SK-N-MC (cell line): ENCODE measurements around the gene GLTP.
"Not testable (repeated sequence)": the region's sequence is repeated elsewhere in the genome, so short reads cannot be mapped to it uniquely, and the experiment has no call there.

Source experiments
- DNase-seq: peaks from one replicate; pipeline ENCODE4 v3.0.0-alpha.2; 2011; ENCODE audit warnings: low read depth, low spot score
- H3K27ac ChIP-seq: fragments of 200-600 bp; sonication (generic); 2 replicates; pipeline ENCODE4 v1.5.1; 2016; ENCODE audit warnings: mixed run types
- H3K36me3 ChIP-seq: fragments of 200-600 bp; sonication (generic); 2 replicates; pipeline ENCODE4 v1.6.1; 2017; ENCODE audit warnings: antibody characterized with exemption, low read length, mixed read lengths; ENCODE audit not compliant: insufficient read depth
- H3K4me3 ChIP-seq: fragments of 200-600 bp; sonication (generic); 2 replicates; pipeline ENCODE4 v1.5.1; 2016
- H3K9ac ChIP-seq: fragments of 200-600 bp; sonication (generic); 2 replicates; pipeline ENCODE4 v1.8.0; 2017; ENCODE audit warnings: mixed run types, mixed read lengths; ENCODE audit not compliant: insufficient read length
- H3K9me3 ChIP-seq: fragments of 200-600 bp; sonication (generic); 2 replicates; pipeline ENCODE4 v1.6.1; 2017; ENCODE audit warnings: low read depth, mild to moderate bottlenecking, antibody characterized with exemption, low read length, moderate library complexity, mixed read lengths
- EZH2 ChIP-seq: fragments of 200-600 bp; sonication (generic); IDR thresholded peaks from one replicate; pipeline ENCODE4 v1.6.1; 2017; ENCODE audit warnings: antibody characterized with exemption
- FOXP2 ChIP-seq: optimal IDR thresholded peaks from 2 replicates; pipeline ENCODE3; 2011; ENCODE audit warnings: mild to moderate bottlenecking, moderate library complexity; ENCODE audit not compliant: insufficient read depth; ENCODE audit errors: extremely low read length, control extremely low read depth
- POLR2AphosphoS5 ChIP-seq: IDR thresholded peaks from 2 replicates; pipeline ENCODE4 v1.6.1; 2012; ENCODE audit warnings: mild to moderate bottlenecking, low read depth, low read length, borderline replicate concordance

GLTP gene

GRCh38 chr12:109912855-109913321 is 32.5 kb upstream of the GLTP start:
- TF ChIP-seq FOXP2 (no peak), POLR2AphosphoS5 (no peak), EZH2 (no peak)
- Histone ChIP-seq H3K4me3 (no peak overlapping the region), H3K36me3 (peaks cover 51% of the 10 kb centered on the region), H3K9ac (no peak overlapping the region), H3K27ac (no peak overlapping the region), H3K9me3 (no peaks in the 10 kb centered on the region)
- DNase-seq: no peak

GRCh38 chr12:109910969-109911348 is 30.6 kb upstream of the GLTP start:
- Histone ChIP-seq H3K9me3 (no peaks in the 10 kb centered on the region), H3K9ac (no peak overlapping the region), H3K27ac (no peak overlapping the region), H3K4me3 (no peak overlapping the region), H3K36me3 (peaks cover 50% of the 10 kb centered on the region)
- TF ChIP-seq POLR2AphosphoS5: no peak
- no peak for TF ChIP-seq EZH2
- TF ChIP-seq FOXP2: no peak
- no peak for DNase-seq

- H3K4me3 ChIP-seq: no peak overlapping the region
- H3K9ac ChIP-seq: no peak overlapping the region
- no peaks in the 10 kb centered on the region for H3K9me3 ChIP-seq
- no peak overlapping the region for H3K27ac ChIP-seq
- peaks cover 49% of the 10 kb centered on the region for H3K36me3 ChIP-seq
- no peak for TF ChIP-seq FOXP2
- no peak for TF ChIP-seq POLR2AphosphoS5
- TF ChIP-seq EZH2: no peak
- no peak for DNase-seq
Measured at GRCh38 chr12:109910254-109910968, 30.1 kb upstream of the GLTP start.

DNA sequence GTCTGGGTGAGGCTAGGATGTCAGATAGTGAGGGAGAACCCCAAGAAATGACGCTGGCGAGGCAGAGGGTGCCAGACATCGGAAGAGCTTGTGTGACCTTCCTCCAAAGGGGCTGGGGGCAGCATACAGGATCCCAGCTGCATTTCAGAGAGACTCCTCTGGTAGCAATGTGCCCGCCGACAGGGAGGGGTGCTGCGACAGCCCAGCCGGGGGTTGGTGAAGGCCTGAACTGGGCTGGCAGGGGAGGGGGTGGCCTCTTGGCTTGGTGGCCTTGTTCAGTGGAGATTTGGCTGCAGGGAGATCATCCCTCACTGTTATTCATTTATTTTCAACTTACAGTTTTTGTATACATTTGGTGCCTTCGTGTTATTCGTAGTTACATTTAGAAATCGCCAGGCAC is 25.0 kb upstream of the GLTP start:
- Histone ChIP-seq H3K9ac (no peak overlapping the region), H3K27ac (no peak overlapping the region), H3K9me3 (no peaks in the 10 kb centered on the region), H3K36me3 (peaks cover 57% of the 10 kb centered on the region), H3K4me3 (no peak overlapping the region)
- TF ChIP-seq FOXP2 (no peak), EZH2 (no peak), POLR2AphosphoS5 (no peak)
- no peak for DNase-seq

DNA sequence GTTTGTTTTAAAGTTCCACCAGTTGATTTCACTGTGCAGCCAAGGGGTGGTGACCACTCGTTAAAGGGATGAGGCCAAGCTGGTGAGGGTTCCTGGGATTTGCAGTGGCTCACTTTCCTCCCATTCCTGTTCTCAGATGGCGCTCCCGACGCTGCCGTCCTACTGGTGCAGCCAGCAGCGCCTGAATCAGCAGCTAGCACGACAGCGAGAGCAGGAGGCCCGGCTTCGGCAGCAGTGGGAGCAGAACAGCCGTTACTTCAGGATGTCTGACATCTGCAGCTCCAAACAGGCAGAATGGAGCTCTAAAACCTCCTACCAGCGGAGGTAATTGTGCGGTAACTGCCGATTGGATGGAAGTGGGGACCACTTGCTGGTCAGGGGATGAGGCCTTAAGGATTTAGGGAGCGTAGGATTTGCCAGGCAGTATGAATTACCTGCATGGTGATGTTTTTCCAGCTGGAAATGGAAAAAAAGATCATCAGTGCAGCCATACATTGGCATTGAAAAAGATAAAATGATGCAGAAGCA is 22.6 kb upstream of the GLTP start:
- Histone ChIP-seq H3K4me3 (no peak overlapping the region), H3K27ac (no peak overlapping the region), H3K36me3 (peaks cover 48% of the 10 kb centered on the region), H3K9ac (no peak overlapping the region), H3K9me3 (no peaks in the 10 kb centered on the region)
- no peak for TF ChIP-seq POLR2AphosphoS5
- no peak for TF ChIP-seq EZH2
- no peak for TF ChIP-seq FOXP2
- no peak for DNase-seq

DNA sequence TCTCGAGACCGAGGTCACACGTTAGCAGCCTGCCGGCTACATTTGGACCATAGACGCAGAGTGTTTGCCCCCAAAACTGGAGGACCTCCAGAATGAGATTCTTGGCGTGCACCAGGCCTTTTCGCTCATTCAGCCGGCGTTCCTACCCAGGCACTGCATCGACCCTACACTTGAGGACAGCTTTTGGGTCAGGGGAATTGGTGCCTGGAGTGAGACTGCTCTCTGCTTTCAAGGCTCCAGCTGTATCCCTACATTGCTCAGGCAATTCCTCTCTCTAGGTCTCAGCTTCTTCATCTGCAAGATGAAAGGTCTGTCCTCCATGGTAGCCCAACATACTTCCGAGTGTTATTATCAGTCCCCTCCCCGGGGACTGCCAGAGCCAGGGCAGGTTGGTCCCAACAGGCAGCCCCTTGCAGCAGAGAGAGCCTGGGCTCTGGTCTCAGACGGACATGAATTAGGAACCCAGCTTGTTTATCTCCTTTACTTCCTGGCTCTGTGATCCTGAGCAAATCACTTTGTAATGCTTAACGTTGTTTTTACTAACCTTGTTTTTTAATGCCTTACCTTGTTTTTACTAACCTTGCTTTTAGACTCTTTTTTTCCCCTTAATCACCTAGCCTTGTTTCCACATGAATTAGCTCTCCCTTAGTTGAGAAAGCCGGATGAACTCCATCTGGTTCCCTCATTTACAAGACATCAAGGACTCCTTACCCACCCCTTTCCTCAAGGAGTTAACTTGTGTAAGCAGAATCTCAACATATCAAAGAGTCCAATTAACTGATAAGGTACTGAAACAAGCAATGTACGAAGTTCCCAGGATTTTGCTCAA is 20.6 kb upstream of the GLTP start:
- Histone ChIP-seq H3K9me3 (no peaks in the 10 kb centered on the region), H3K9ac (peak overlapping the region; percentile 88), H3K4me3 (peak overlapping the region; percentile 93), H3K36me3 (peaks cover 29% of the 10 kb centered on the region; the same call in 1 of the 2 replicates), H3K27ac (no peak overlapping the region; the same call in 1 of the 2 replicates)
- TF ChIP-seq FOXP2 (no peak), EZH2 (no peak)
- DNase-seq: no peak

DNA sequence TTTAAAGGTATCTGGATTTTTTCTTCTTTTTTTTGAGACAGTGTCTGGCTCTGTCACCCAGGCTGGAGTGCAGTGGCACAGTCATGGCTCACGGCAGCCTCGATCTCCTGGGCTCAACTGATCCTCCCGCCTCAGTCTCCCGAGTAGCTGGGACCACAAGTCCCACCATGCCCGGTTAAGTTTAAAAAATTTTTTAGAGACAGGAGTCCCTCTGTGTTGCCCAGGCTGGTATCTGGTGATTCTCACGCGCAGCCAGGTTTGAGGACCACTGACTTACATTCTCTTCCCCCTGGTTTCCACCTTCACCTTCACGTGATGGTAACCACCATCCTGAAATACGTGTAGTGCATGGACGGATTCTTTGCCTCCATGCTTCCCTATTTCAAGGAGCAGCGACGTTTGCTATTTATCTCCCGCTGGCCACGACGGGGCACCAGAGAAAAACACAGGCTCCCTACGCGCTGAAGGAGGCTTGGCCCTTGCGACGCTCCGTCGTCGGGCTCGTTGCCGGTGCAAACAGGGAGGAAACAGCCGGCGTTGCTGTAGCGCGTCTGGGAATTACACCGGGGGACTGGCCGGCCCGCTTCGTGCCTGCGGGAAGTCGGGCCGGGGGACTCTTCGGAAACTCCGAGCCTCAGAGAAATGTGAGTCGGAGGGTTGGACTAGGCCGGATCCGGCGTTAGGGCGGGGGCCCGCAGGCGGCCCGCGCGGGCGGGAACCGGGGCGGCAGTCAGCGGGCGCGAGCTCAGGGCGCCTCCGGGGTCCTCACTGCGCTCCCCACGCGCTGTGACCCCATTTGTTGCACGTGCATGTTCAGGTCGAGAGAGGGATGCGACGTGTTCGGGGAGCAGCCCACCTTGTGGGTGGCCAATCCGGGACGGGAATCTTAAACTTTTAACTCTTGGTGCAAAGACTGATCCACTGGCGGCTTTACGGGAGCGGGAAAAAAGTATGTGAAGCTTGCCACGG is 19.7 kb upstream of the GLTP start, which contains the start of gene TCHP:
TSS of gene TCHP (plus strand) at position 492 of the 969 bp plus-strand sequence. CDS start 2,753 bp downstream, outside the sequence.
- Histone ChIP-seq H3K27ac (peak within 1 kb of the TSS; percentile 69), H3K36me3 (peaks cover 20% of the 10 kb centered on the region; the same call in 1 of the 2 replicates), H3K9ac (peak within 1 kb of the TSS; percentile 88), H3K9me3 (no peaks in the 10 kb centered on the region), H3K4me3 (peak within 1 kb of the TSS; percentile 93)
- TF ChIP-seq POLR2AphosphoS5: peak; percentile 86
- TF ChIP-seq FOXP2: peak; percentile 81
- TF ChIP-seq EZH2: no peak
- peak; percentile 51 for DNase-seq

DNA sequence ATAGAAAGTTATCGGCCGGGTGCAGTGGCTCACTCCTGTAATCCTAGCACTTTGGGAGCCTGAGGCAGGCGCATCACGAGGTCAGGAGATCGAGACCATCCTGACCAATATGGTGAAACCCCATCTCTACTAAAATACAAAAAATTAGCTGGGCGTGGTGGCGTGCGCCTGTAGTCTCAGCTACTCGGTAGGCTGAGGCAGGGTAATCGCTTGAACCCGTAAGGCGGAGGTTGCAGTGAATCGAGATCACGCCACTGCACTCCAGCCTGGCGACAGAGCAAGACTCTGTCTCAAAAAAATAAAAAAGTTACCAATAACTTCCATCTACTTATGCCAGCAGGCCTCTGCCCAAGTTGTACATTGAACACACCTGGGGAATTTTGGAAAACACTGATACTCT is 19.0 kb upstream of the GLTP start:
- not testable (repeated sequence) for H3K9me3 ChIP-seq, DNase-seq
- H3K27ac ChIP-seq: 0 out of 2 replicates have a peak overlapping the region, but pooled peaks have one; percentile 69
- peak overlapping the region; percentile 88 for H3K9ac ChIP-seq
- H3K36me3 ChIP-seq: peaks cover 13% of the 10 kb centered on the region; the same call in 1 of the 2 replicates
- H3K4me3 ChIP-seq: peak overlapping the region; percentile 93
